ENCODE data around the gene ANKRD6.

The ANKRD6 gene

GRCh38 chr6:89669002-89669401, 236.1 kb downstream of the ANKRD6 start:
- DNase-seq: no peak

- DNase-seq: no peak
These were observed 238.1 kb downstream of the ANKRD6 start for GRCh38 chr6:89670935-89671565.

GRCh38 chr6:89675949-89676748, 243.2 kb downstream of the ANKRD6 start:
- DNase-seq: no peak

GRCh38 chr6:89678531-89678930, 245.6 kb downstream of the ANKRD6 start:
- DNase-seq: no peak

- no peak for DNase-seq
These were observed 246.5 kb downstream of the ANKRD6 start for GRCh38 chr6:89679215-89680120.

- DNase-seq: no peak
These were observed 247.2 kb downstream of the ANKRD6 start for GRCh38 chr6:89680150-89680549.

GRCh38 chr6:89680551-89680950, 247.6 kb downstream of the ANKRD6 start:
- DNase-seq: no peak

GRCh38 chr6:89681983-89682564, 249.1 kb downstream of the ANKRD6 start:
- no peak for DNase-seq

GRCh38 chr6:89682991-89683390, 250.0 kb downstream of the ANKRD6 start:
- DNase-seq: no peak

Data from activated CD4-positive, CD25-positive, alpha-beta regulatory T cell (primary cell).